Measurements from ENCODE around the gene NLK.

The NLK gene

GRCh38 chr17:28100251-28100650 lies 57.8 kb downstream of the NLK start:
- DNase-seq (ENCODE audit: low read depth, low spot score), result no peak
- H3K4me3 ChIP-seq (ENCODE audit: low read depth, low read length), result no peak overlapping the region
- in situ Hi-C loops (cut with HindIII; ENCODE audit: low sequenced_read_pairs), result no loop called here
- TF ChIP-seq, protein P1, sequence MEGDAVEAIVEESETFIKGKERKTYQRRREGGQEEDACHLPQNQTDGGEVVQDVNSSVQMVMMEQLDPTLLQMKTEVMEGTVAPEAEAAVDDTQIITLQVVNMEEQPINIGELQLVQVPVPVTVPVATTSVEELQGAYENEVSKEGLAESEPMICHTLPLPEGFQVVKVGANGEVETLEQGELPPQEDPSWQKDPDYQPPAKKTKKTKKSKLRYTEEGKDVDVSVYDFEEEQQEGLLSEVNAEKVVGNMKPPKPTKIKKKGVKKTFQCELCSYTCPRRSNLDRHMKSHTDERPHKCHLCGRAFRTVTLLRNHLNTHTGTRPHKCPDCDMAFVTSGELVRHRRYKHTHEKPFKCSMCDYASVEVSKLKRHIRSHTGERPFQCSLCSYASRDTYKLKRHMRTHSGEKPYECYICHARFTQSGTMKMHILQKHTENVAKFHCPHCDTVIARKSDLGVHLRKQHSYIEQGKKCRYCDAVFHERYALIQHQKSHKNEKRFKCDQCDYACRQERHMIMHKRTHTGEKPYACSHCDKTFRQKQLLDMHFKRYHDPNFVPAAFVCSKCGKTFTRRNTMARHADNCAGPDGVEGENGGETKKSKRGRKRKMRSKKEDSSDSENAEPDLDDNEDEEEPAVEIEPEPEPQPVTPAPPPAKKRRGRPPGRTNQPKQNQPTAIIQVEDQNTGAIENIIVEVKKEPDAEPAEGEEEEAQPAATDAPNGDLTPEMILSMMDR (IDR thresholded peaks at IDR 0.05; ENCODE audit: low read depth, low read length), result no peak

GRCh38 chr17:28100936-28101335 lies 58.5 kb downstream of the NLK start:
- in situ Hi-C loops (cut with HindIII; ENCODE audit: low sequenced_read_pairs), result no loop called here
- DNase-seq (ENCODE audit: low read depth, low spot score), result no peak
- TF ChIP-seq, protein P1 (IDR thresholded peaks at IDR 0.05; ENCODE audit: low read depth, low read length), result no peak
- H3K4me3 ChIP-seq (ENCODE audit: low read depth, low read length), result no peak overlapping the region

DNA sequence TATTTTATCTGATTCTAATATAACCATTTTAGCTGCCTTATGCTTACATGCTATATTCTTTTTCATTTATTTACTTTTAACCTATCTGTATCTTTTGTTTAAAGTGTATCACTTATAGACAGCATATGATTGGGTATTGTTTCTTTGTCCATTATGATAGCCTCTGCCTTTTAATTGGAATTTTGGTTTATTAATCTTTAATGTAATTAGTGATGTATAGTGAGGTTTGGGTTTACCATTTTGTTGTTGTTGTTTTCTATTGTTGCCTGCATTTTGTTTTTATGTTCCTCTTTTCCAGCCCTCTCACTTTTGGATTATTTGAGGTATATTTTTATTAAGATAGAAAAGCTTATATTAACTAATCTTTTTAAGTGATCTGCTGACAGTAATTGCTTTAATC lies 59.4 kb downstream of the NLK start:
- in situ Hi-C loops (cut with HindIII; ENCODE audit: low sequenced_read_pairs), result no loop called here
- TF ChIP-seq, protein P1 (IDR thresholded peaks at IDR 0.05; ENCODE audit: low read depth, low read length), result no peak
- no peak for DNase-seq (ENCODE audit: low read depth, low spot score)
- no peak overlapping the region for H3K4me3 ChIP-seq (ENCODE audit: low read depth, low read length)

- in situ Hi-C loops (cut with HindIII; ENCODE audit: low sequenced_read_pairs), result no loop called here
- TF ChIP-seq, protein P1 (IDR thresholded peaks at IDR 0.05; ENCODE audit: low read depth, low read length), result no peak
- no peak overlapping the region for H3K4me3 ChIP-seq (ENCODE audit: low read depth, low read length)
- DNase-seq (ENCODE audit: low read depth, low spot score), result no peak
Observed at GRCh38 chr17:28105501-28105900, 63.0 kb downstream of the NLK start.

DNA sequence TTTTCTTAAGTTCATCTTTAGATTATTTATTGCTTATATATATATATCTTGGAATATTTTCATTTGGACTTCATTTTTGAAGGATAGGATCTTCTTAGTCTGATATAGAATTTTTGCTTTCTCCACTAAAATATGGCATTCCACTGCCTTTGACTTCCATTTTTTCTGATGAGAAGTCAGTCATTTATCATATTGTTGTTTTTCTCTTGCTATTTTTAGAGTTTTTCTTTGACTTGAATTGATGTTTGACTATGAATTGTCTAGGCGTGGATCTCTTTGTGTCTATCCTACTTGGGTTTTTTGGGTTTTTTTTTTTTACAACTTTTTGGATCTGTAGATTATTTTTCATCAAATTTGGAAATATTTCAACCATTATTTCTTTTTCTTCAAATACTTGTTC lies 67.7 kb downstream of the NLK start:
- TF ChIP-seq, protein P1 (IDR thresholded peaks at IDR 0.05; ENCODE audit: low read depth, low read length), result no peak
- in situ Hi-C loops (cut with HindIII; ENCODE audit: low sequenced_read_pairs), result no loop called here
- no peak for DNase-seq (ENCODE audit: low read depth, low spot score)
- H3K4me3 ChIP-seq (ENCODE audit: low read depth, low read length), result no peak overlapping the region

DNA sequence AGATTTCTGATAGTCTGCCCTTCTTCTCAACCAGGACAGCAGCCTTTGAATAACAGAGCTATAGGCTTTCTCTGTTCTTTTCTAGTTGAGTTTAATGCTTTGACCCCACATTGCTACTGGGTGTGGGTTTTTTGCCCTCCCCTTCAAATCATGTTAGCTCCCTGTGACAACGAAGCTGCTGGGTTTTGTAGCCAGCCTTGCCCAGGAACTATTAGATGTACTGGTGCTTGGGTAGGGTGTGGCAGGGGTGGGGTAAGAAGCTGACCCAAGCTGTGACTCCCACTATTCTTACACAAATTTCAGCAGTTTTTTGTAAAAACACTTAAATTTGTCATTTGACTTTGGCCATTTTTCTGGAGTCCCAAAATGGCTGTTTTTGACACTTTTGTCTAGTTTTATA lies 69.7 kb downstream of the NLK start:
- in situ Hi-C loops (cut with HindIII; ENCODE audit: low sequenced_read_pairs), result no loop called here
- H3K4me3 ChIP-seq (ENCODE audit: low read depth, low read length), result no peak overlapping the region
- TF ChIP-seq, protein P1 (IDR thresholded peaks at IDR 0.05; ENCODE audit: low read depth, low read length), result no peak
- DNase-seq (ENCODE audit: low read depth, low spot score), result no peak

DNA sequence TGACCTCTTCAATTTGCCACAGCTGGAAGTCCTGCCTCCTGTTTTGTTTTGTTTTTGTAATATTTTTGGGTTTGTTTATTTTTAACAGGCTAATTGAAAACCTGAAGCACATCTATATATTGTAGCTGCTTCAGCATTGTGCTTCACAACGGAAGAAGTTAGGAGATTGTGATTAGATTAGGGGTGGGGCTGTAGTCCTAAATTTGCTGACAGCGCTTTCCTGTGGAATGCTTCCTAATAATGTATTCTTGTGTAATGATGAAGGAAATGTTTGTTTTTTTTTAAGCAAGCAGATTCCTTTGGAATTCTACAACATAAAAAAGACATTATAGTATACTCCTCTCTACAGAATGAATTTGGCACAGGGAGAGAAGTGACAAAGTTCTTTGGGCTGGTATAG lies 70.1 kb downstream of the NLK start:
- in situ Hi-C loops (cut with HindIII; ENCODE audit: low sequenced_read_pairs), result no loop called here
- TF ChIP-seq, protein P1 (IDR thresholded peaks at IDR 0.05; ENCODE audit: low read depth, low read length), result no peak
- no peak overlapping the region for H3K4me3 ChIP-seq (ENCODE audit: low read depth, low read length)
- no peak for DNase-seq (ENCODE audit: low read depth, low spot score)

Measured in astrocyte of the spinal cord (primary cell).